HCT116 (cell line): ENCODE results near the gene MED31.
"Not testable (repeated sequence)": the region's sequence is repeated elsewhere in the genome, so short reads cannot be mapped to it uniquely, and the experiment has no call there.

Experiments
- CBX3 ChIP-seq: IDR thresholded peaks from 2 replicates; pipeline ENCODE4 v1.6.1; 2012; ENCODE audit warnings: low read depth
- CEBPB ChIP-seq: IDR thresholded peaks from 2 replicates; pipeline ENCODE4 v1.6.1; 2012; ENCODE audit warnings: low read depth
- CTCF ChIP-seq, 3 experiments: fragments of 200-600 bp in 1 of 3; sonication (generic) in 1 of 3; IDR thresholded peaks in 2 of 3; conservative IDR thresholded peaks in 1 of 3; 2 replicates each; pipeline ENCODE4 v1.5.1; 2012 to 2017; ENCODE audit warnings: low read depth in 2 of 3, low read length in 2 of 3, antibody characterized with exemption in 1 of 3, borderline replicate concordance in 1 of 3, control low read depth in 1 of 3, mild to moderate bottlenecking in 1 of 3, mixed read lengths in 1 of 3, mixed run types in 1 of 3, moderate library complexity in 1 of 3; ENCODE audit not compliant: insufficient read depth in 1 of 3
- EGR1 ChIP-seq: IDR thresholded peaks from 2 replicates; pipeline ENCODE4 v1.6.1; 2012; ENCODE audit warnings: low read depth
- EZH2 ChIP-seq: fragments of 200-600 bp; sonication (generic); IDR thresholded peaks from 2 replicates; pipeline ENCODE4 v1.6.1; 2017; ENCODE audit warnings: antibody characterized with exemption, mixed run types
- EZH2phosphoT487 ChIP-seq: fragments of 200-600 bp; IDR thresholded peaks from 2 replicates; pipeline ENCODE4 v1.6.1; 2018; ENCODE audit warnings: antibody characterized with exemption, borderline replicate concordance
- JUND ChIP-seq: IDR thresholded peaks from 2 replicates; pipeline ENCODE4 v1.6.1; 2012
- MAX ChIP-seq: IDR thresholded peaks from 2 replicates; pipeline ENCODE4 v1.6.1; 2012
- POLR2A ChIP-seq: IDR thresholded peaks from 2 replicates; pipeline ENCODE4 v1.7.0; 2011; ENCODE audit warnings: borderline replicate concordance; ENCODE audit not compliant: insufficient read depth, insufficient read length; ENCODE audit errors: extremely low read depth
- RAD21 ChIP-seq: IDR thresholded peaks from 2 replicates; pipeline ENCODE4 v1.6.1; 2012; ENCODE audit warnings: low read depth, mild to moderate bottlenecking
- REST ChIP-seq: IDR thresholded peaks from 2 replicates; pipeline ENCODE4 v1.6.1; 2012; ENCODE audit warnings: low read depth
- SP1 ChIP-seq: IDR thresholded peaks from 2 replicates; pipeline ENCODE4 v1.6.1; 2012; ENCODE audit warnings: low read depth
- YY1 ChIP-seq: IDR thresholded peaks from 2 replicates; pipeline ENCODE4 v1.6.1; 2011; ENCODE audit warnings: low read length, low read depth, moderate library complexity, mild to moderate bottlenecking; ENCODE audit not compliant: insufficient replicate concordance; ENCODE audit errors: extremely low read depth
- ZNF274 ChIP-seq: fragments of 200-500 bp; sonication (Bioruptor generic); IDR thresholded peaks from 2 replicates; pipeline ENCODE4 v1.6.1; 2014; ENCODE audit warnings: mild to moderate bottlenecking, low read depth, low read length, inconsistent platforms

- TF ChIP-seq POLR2A; CTCF (IDR thresholded peaks at IDR 0.05 in 2 of 3, conservative IDR thresholded peaks at IDR 0.05 in 1 of 3; ENCODE audit: borderline replicate concordance in 1 of 3, insufficient read depth in 1 of 3, low read depth in 2 of 3, low read length in 2 of 3); RAD21; YY1; CBX3; MAX; EZH2phosphoT487; CEBPB; REST; ZNF274; EGR1; EZH2; SP1; JUND: not testable (repeated sequence)
Measured at GRCh38 chr17:6691958-6692357, 40.6 kb upstream of the MED31 start.
